SIG-M5 treated with dmso at 0.1 percent for 504 hours (cell line): ENCODE measurements around the gene ITIH5.

Source experiments
- DNase-seq: peaks from one replicate; lab custom pipeline; 2025; ENCODE audit not compliant: unreplicated experiment; lab: John Stamatoyannopoulos, UW

The ITIH5 gene

DNA sequence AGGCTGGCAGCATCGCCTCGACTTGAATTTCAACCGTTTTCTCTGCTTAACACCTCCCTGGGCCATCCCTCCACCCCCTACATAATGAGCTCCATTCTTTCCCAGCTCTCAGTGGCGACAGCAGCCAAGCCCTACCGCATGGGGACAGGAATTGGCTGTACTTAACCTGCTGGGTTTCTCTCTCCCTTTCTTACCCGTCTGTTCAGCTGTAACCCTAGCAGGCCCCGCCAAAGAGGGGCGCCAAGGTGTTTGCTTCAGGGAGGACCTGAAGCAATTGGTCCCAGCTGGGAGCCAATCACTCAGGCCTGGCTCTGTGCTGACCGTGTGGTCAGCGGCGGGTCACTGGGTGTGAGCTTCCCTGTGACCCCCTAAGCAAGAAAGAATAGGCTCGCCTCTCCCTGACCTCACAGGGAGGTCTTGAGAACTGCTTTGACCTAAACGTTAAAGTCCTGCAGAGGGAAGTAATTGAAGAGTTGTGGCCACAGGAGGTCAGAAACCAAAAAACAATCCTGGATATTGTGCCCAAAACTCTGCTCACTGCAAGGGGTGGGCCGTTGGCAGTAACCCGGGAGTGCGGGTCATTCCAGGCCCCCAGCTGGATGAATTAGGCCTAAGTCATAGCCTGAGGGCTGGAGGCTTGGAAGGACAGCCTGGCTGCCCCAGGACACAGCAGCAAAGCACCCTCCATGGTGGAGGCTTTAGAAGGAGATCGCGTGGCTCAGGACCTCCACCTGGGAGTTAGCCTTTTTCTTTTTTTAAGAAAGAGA, 114.6 kb downstream of the ITIH5 start:
- no peak for DNase-seq

DNA sequence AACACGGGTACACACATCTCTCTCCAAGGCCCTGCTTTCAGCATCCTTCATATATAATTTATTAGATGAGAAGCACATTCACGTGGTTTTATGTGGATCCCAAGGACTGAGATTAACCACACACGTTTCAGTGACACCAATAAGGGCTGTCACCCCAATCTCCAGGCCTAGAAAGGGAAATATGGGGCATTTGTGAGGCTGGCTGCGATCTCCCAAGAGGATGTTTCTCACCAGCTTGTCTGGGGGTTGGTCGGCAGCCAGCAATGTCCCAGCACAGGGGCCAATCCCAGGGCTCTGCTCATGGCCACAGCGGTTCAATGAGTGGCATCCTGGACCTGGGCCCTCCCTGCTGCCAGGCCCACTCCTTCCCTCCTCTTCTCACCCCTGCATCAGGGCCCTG, 115.5 kb downstream of the ITIH5 start:
- DNase-seq, result no peak

DNA sequence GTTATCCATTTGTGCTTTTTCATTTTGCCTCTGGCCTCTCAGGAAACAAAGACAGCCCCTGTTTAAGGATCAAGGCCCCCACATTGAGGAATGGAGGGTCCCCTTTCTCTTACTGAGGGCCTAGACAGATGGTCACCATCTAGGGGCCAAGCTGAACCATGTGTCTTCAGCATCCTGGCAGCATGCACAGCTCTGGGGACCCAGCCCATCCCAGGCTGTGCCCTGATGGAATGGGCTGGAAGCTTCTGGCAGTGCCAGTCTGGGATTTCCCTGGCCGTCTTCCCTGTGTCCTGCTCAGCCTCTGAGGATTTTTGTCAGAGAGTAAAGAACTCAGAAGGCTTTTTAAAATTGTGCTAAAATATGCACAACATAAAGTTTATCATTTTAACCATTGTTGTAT, 116.8 kb downstream of the ITIH5 start:
- no peak for DNase-seq

DNA sequence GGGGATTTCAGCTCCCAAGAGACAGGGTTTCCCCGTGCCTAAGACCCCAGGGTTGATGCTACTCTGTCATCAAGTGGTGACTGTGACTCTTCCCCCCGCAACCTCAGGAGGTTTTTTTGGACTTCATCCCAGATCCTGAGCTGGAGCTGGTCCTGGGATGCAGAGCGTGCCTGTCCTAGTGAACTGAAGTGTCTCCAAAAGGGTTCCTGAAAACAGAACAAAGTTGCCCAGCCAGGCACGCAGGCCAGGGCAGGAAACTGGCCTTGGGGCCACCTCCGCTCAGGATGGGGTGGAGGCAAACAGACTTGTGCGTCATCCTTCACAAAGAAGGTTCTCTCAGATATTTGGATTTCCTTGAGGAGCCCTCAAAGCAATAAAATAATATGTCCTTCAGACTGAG, 118.9 kb downstream of the ITIH5 start:
- DNase-seq, result no peak

DNA sequence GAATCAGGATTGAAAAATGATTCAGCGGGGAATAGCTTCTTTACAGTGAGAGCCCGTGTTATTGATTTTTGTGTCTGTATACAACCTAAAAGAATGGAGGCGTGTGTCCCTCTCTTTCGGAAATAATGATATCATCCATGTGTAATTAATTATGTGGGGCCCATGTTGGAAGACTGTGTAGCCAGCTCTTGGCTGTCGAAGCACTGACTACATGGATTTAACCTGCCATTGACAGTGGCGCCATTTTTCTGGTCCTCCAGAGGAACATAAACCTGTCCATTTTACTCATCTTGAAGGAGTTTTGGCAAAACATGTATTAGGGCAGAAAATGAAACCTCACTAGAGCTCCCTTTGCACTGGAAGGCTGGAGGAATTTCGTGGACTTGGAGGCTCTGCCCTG, 119.6 kb downstream of the ITIH5 start:
- no peak for DNase-seq

DNA sequence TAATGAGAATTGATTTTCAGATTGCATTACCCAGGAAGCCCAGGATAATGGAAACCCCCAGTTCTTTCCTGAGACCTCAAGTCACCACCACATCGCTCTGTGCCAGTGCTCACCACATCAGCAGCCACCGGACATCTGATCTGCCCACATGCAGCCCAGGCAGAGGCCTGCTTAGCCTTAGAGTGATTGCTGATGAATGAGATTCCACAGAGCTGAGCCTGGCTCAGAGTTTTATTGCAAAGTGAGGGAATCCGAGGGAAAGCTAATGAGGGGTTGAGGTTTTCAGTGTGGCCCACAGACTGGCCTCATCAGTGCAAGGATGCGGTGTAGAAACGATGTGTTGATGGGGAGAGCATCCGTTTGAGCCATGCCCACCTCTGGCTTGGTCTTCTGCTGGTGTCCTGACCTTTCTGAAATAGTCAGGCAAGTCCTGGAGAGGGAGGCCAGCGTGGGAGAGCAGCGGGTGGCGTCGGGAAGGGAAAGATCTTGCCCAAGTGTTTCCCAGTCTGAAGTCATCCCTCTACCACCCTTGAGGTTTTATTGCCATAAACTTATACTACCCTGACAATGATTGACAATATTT, 120.3 kb downstream of the ITIH5 start:
- no peak for DNase-seq

DNA sequence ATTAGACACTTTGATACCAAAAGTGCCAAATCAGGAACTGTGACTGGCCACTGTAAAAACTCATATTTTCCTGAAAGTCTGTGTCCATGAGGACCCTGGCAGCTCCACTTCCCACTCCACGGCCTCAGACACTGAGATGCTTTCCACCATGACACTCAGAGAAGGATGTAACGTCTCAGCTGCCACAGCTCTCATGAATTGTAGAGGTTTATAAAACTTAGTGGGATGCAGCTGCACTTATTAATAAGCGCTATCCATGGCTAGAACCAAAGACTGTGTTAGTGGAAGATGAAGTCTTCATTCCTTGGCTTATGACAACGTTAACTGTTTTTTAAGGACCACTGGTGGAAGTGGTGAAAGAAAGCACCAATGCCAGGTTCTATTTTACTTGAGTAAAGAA, 121.0 kb downstream of the ITIH5 start:
- DNase-seq, result no peak

DNA sequence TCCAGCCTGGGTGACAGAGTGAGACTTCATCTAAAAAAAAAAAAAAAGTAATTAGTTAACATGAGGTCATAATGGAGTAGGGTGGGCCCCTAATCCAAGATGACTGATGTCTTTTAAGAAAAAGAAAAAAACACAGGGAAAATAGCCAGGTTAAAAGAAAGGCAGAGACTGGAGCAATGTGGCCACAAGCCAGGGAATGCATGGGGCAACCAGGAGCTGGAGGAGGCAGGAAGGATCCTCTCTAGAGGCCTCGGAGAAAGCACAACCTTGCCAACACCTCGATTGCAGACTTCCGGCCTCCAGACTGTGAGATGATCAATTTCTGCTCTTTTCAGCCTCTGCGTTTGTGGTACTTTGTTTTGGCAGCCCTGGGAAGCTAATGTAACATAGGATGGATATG, 121.5 kb downstream of the ITIH5 start:
- no peak for DNase-seq

DNA sequence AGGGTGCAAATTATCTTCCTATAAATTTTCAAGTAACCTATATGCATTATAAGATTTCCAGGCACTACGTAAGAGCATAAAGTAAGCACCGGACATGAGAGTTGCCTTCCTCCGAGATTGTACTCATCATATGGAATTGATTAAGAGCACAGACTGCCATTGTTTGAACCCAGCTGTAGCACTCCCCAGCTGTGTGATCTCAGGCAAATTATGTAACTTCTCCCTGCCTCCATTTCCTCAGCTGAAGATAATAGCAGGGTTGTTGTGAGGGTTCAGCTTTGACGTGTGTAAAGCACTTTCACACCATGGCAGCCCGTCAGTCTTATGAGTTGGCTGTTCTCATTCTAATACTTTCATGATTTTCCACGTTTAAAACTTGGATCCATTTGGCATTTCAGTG, 122.6 kb downstream of the ITIH5 start:
- DNase-seq, result no peak

DNA sequence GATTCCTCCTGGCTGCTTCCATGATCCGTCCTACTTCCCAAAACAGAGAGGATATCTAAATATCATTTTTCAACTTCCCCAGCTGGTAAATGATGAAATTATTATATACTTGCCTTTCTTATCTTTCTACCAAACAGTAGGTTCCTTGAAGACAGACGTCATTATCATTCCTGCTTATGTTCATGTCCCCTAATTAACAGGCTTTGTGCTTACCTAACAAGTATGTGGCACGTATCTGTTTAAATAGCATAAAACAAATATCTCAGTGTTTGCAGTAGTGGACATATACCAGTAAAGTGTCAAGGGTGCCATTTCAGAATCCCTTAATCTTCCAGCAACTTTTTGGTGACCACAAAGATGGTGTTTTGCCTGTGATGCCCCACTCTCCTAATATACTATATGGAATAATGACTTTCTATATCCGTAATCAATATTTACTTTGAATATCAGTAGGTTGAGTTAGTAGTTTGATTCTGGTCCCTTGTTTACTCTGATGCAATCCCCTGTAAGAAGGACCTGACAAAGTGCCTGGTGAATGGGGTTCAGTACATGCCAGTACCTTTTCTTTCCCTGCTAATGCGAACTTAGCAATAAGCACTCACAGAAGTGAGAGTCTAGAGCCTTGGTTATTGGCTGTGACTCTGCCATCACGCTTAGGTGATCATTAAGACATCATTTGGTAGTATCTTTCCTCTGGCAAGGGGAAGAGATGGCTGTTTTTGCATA, 124.4 kb downstream of the ITIH5 start:
- no peak for DNase-seq

DNA sequence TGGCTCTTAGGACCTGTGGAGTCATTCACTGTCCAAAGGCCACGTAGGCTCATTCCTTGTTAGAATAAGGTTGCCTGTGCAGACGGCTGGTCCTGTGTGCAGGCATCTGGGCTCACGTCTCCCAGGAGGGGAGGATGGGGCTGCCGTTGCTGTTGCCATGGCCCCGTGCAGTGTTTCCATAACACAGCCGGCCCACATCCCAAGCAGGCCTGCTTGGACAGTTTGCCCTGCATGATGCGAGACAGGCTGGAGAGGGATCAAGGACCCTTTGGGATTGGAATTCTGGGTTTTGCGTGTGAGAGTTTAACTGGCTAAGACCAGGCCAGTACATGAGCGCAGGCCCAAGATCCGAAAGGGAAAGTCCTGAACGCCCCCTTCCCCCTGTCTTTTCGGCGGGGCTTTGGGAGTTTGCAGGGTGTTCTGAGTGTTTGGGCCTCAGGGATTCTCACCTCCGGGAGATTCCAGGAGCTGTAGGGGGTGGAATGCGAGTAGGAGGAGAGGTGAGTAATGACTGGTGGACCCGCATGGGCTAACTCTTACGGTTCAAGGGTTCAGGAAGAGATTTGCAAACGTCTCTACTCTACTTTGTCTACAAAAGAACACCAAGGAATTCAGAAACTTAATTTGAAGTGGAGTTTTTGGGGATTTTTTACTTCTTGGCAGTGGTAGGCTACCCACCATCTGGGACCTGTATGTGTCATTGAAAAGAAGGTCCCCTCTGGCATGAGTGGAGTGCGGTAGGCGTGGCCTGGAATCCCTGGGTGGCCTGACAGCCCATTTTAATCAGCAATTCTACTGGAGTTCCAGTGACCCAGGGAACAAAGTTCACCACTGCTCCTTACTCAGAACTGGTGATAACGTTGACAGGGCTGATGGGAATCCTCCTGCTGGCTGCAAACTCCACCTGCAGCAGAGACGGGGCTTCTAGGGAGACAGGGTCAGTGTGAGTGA, 125.4 kb downstream of the ITIH5 start:
- no peak for DNase-seq

DNA sequence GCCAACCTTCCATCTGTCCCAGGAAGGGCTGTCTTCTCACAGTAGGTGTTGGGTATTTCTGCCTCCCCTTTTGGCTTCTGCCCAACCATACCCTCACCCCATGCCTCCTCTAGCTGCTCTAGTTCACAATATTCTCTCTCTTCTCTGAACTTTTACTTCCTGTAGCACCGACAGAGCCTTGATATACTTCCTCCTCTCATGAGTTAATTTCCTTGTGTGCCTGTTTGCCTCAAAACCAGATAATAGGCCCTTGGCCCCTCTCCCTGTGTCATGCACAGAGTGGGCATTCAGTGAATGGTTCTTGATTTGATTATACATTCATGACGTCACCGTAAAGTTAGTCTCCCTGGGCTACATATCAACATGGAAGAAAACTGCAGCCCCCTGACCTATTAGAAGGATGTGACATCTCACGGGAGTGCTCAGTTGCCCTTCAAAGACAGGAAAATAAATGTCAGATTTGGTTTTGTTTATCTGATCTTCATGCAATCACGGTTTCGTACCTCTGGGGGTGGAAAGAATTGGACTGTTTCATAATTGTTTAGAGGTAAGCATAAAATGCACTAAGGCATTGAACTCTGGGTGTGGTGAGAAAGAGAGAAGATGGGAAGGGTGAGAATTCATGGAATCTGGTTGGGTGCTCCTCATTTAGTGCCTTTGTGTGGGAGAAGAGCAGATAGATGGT, 127.7 kb downstream of the ITIH5 start:
- no peak for DNase-seq

DNA sequence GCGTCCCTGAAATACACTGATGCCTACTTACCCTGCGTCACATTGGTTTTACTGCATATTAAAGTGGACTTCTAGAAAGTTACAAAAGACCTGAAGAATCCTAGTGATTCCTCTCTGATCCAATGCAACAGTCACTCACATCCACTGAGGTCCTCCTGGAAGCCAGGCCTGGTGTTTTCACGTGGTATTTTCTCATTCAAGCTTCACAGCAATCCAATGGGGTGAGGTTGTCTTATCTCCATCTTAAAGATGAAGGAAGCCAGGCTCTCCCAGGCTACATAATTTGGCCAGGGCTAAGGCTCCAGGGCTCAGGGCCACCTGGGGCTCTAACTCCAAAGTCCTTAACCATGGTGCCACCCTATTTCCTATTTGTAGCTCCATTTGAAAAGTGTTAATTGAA, 129.6 kb downstream of the ITIH5 start:
- DNase-seq, result no peak

DNA sequence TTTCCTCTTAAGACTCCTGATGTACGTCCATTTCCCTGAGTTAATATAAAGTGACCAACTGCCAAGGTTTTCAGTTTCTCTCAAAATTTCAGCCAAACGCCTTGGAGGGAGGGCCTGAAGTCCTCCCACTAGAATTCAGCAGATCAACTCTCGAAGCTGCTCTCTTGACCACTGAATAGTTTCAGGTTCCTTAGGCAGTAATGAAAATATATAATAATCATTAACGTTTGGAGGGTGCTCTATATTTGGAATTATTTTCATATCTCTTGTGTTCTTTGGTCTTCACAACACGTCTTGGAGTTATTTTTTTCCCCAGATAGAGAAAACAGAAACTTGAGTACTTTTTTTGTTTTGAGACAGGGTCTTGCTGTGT, 132.3 kb downstream of the ITIH5 start:
- no peak for DNase-seq

DNA sequence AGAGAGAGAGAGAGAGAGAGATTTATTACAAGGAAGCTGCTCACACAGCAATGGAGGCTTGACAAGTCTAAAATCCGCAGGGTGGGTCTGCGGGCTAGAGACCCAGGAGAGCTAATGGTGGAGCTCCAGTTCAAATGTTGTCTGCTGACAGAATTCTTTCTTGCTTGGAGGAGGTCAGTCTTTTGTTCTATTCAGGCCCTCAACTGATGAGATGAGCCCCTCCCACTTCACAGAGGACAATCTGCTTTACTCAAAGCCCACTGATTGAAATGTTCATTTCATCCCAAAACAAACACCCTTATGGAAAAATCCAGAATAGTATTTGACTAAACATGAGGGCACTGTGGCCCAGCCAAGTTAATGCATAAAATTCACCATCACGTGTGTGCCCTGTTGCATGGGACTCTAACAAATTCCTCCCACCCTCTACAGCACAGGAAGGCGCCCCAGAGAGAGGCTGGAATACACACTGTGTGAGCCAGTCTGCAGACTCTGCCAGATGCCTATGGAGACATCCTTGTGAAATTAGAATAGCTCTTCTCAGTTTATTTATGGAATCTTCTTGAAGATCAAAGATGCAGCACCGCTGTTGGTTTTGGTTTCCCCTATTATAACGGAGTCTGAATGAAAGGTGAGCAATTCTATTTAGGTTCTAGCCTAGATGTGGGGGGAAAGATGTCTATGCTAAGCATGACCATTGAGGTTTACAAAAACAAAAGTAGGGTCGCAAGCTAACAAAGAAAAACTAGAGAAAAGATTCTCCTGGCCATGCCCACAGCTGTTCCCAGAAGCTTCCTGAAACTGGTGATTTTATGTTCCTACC, 132.9 kb downstream of the ITIH5 start:
- DNase-seq, result no peak

DNA sequence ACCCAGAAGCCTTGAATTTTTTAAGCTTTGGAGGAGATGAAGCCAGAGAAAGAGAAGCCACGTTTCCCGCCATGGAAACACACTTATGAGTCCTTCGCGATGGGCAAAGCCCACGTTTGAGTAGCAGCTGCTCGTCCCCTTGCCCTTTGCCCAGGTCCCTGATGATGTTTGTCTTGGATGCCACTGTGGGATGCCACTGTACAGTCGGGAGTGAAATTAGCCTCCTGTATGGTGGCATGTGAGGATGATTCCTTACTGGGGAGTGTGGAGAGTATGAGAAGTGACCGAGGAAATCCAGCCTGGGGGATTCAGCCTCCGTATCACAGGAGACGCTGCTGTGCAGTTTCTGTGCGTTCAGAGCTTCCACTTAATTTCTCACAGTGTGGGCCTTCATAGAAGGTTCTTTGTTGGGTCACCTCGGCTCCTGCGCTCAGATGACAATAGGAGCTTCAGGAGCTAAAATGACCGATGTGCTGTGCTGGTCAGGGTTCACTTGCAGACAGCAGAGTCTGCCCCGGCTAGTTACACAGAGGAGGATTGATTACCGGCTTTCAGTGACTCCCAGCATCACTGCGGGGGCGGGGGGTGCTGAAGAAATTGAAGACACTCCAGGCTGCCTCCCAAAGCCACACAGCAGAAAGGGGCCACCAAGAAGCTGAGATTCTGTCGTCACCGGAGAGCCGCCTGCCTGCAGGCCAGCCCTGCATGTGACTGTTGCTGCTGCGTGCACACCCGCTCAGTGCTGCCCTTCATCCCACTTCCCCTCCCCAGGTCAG, 133.9 kb downstream of the ITIH5 start:
- no peak for DNase-seq

DNA sequence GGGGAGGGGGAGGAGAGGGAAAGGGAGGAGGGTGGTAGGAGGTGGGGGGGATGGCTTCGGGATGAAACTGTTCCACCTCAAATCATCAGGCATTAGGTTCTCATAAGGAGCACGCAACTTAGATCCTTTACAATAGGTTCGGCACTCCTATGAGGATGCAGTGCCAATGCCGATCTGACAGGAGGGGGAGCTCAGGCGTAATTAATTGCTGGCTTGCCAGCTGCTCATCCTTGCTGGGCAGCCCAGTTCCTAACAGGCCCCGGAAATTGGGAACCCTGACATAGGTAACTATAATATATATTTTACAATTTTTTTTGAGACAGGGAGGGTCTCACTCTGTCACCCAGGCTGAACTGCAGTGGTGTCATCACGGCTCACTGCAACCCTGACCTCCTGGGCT, 137.1 kb downstream of the ITIH5 start:
- peak; percentile 25 for DNase-seq

DNA sequence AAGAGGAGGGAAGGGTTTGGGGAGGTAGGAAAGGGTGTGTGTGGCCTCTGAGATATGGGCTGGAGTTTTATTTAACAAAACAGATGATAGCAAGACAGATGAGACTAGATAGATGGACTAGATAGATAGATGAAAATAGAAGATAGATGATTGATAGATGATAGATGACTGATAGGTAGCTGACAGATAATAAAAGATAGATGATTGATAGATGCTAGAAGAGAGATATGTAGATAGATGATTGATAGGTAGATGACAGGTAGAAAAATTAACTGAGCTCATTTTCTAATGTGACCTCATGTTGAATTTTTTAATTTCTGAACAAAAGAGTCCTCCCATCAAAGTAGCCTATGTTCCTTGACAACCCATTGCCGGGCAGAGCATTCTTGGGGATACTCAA, 139.3 kb downstream of the ITIH5 start:
- no peak for DNase-seq

DNA sequence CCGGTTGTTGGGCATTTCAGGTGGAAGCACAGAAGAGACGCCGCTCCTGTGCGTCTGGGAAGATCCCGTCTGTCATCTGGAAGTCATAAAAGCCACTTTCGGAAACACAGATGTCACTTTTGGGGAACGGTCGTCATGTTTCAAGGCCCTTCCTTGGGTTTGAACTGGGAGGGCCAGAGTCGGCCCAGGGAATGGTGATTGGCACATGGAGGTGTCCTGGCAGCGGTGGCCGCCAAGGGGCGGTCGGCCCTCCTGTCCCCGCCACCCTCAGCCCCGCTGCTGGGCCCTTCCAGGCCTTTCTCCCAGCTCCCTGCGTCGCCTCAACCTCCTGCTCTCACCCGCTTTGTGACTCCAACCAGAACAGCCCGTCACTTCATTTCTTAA, 140.8 kb downstream of the ITIH5 start:
- DNase-seq, result no peak
